IgD-negative memory B cell (primary cell): ENCODE results near the gene TERT. TPM values are rescaled to one million over a fixed set of nuclear protein-coding genes. Genes with fewer than 3 reads are reported as not detected.
"Not testable (repeated sequence)": the region's sequence is repeated elsewhere in the genome, so short reads cannot be mapped to it uniquely, and the experiment has no call there.

Experiments
- H3K27ac Mint-ChIP-seq, 3 donors: one replicate each; pipeline ENCODE4 v1.8.0; 2020 to 2022; ENCODE audit warnings: mild to moderate bottlenecking in 3 of 3, mixed read lengths in 3 of 3, moderate library complexity in 1 of 3
- H3K27me3 Mint-ChIP-seq: one replicate; pipeline ENCODE4 v1.8.0; 2021; ENCODE audit warnings: mixed read lengths
- H3K36me3 Mint-ChIP-seq: one replicate; pipeline ENCODE4 v1.8.0; 2020; ENCODE audit warnings: mild to moderate bottlenecking, mixed read lengths
- H3K4me1 Mint-ChIP-seq, 3 donors: one replicate each; pipeline ENCODE4 v1.8.0; 2020 to 2022; ENCODE audit warnings: mixed read lengths in 3 of 3, mild to moderate bottlenecking in 1 of 3
- H3K4me3 Mint-ChIP-seq, 4 donors: one replicate each; pipeline ENCODE4 v1.8.0; 2020 to 2022; ENCODE audit warnings: mild to moderate bottlenecking in 4 of 4, mixed read lengths in 4 of 4, moderate library complexity in 3 of 4
- H3K9me3 Mint-ChIP-seq, 3 donors: one replicate each; pipeline ENCODE4 v1.8.0; 2020 to 2021; ENCODE audit warnings: mixed read lengths in 3 of 3, mild to moderate bottlenecking in 1 of 3
- polyA plus RNA-seq: library from polyadenylated mRNA; unstranded; fragments of 300-500 nt; fragmentation: Illumina TruSeq; gene quantifications from one replicate; pipeline ENCODE4 v1.2.3, GENCODE V29; 2021

The TERT gene
- polyA plus RNA-seq, 1 donor from 2014 or later: not detected

DNA sequence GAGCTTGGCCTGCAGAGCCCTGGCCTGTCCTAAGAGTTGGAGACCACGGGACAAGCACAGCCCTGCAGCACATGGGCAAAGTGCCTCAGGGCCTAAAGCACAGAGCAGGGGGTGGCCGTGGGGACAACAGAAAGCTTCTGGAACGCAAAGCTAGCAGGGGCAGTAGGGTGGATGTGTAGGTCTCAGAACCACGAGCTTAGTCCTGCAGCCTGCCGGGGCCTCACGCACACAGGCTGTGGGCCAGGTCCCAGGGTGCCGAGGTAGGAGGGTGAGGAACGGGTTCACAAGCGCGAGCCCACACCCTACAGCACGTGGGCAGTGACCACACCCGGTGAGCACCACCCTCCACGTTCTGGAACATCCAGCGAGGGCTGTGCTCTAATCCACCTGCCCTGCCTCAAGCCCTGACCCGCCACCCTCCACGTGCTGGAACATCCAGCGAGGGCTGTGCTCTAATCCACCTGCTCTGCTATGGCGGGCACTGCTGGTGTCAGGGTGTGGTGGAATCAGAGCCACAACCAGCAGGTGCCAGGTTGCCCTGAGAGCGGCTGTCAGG lies 40.8 kb upstream of the TERT start:
- H3K36me3 Mint-ChIP-seq: no peaks in the 10 kb centered on the region
- H3K9me3 Mint-ChIP-seq: no peaks in the 10 kb centered on the region
- no peaks in the 10 kb centered on the region for H3K27me3 Mint-ChIP-seq
- peak overlapping the region in 1 of 4 donors; percentile 57 for H3K4me3 Mint-ChIP-seq
- peak overlapping the region; percentile 43 to 53 (median 47) for H3K27ac Mint-ChIP-seq
- H3K4me1 Mint-ChIP-seq: peaks cover 0 to 10% (median 2%) of the 10 kb centered on the region in 3 donors

DNA sequence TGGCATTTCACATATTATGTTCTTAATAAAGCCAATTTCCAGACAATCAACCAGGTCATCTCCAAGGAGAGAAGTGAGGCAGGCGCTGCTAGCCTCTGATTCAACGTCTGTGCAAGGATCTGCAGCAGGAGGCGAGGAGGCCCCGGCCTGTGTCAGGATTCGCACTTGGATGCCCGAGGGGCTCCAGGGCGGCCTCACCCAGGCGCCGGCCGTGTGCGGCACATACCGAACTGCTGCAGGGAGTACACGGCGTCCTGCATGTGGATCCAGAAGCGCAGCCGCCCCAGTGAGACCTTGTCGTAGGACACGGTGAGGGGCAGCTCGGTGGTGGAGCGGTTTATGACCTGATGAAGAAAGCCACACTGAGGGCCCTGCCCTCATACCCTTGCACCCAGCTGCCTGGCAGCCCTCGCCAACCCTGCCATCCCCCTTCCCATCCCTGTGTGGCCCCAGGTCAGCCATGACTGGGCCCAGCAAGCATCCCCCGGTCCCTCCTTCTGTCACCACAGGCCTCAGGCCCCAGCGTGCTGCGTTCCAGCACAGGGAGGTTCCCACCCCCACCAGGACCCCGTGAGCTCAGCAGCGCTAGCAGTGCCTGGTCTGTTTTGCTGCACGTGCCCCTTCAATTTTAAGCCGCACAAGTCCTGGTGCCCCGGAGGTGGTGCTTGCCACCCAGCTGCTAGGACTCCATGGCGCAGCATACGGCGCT lies 40.1 kb upstream of the TERT start:
- no peak overlapping the region for H3K27ac Mint-ChIP-seq
- no peak overlapping the region for H3K4me3 Mint-ChIP-seq
- H3K36me3 Mint-ChIP-seq: no peaks in the 10 kb centered on the region
- no peaks in the 10 kb centered on the region for H3K27me3 Mint-ChIP-seq
- peaks cover 0 to 8% (median 2%) of the 10 kb centered on the region in 3 donors for H3K4me1 Mint-ChIP-seq
- H3K9me3 Mint-ChIP-seq: no peaks in the 10 kb centered on the region

DNA sequence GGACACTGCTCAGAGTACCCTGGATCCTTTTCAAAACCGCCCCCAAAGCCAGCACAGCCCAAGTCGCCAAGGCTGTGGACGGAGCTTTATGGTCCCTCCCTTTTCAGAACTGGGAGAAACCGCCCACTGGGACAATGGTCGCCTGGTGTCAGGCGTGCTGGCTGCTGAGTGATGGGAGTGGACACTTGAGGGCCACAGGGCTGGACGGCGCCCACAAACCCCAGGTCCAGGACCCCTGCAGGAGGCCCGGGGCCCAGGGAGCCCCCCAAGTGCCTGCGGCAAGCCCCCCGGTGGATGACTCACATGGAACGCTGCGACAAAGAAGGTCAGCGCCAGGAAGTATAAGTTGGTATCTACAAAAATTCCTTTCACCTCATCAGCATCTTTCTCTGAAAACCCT lies 39.1 kb upstream of the TERT start:
- no peaks in the 10 kb centered on the region for H3K9me3 Mint-ChIP-seq
- H3K4me3 Mint-ChIP-seq: no peak overlapping the region
- peaks cover 0 to 8% (median 2%) of the 10 kb centered on the region in 3 donors for H3K4me1 Mint-ChIP-seq
- H3K27me3 Mint-ChIP-seq: no peaks in the 10 kb centered on the region
- H3K36me3 Mint-ChIP-seq: no peaks in the 10 kb centered on the region
- no peak overlapping the region for H3K27ac Mint-ChIP-seq

DNA sequence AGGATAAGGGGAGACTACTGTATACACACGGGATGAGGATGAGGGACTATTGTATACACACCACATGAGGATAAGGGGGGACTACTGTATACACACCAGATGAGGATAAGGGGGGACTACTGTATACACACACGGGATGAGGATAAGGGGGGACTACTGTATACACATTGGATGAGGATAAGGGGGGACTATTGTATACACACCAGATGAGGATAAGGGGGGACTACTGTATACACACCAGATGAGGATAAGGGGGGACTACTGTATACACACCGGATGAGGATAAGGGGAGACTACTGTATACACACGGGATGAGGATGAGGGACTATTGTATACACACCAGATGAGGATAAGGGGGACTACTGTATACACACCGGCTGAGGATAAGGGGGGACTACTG lies 38.4 kb upstream of the TERT start:
- H3K27me3 Mint-ChIP-seq, H3K4me1 Mint-ChIP-seq, H3K4me3 Mint-ChIP-seq, H3K36me3 Mint-ChIP-seq, H3K27ac Mint-ChIP-seq, H3K9me3 Mint-ChIP-seq: not testable (repeated sequence)

DNA sequence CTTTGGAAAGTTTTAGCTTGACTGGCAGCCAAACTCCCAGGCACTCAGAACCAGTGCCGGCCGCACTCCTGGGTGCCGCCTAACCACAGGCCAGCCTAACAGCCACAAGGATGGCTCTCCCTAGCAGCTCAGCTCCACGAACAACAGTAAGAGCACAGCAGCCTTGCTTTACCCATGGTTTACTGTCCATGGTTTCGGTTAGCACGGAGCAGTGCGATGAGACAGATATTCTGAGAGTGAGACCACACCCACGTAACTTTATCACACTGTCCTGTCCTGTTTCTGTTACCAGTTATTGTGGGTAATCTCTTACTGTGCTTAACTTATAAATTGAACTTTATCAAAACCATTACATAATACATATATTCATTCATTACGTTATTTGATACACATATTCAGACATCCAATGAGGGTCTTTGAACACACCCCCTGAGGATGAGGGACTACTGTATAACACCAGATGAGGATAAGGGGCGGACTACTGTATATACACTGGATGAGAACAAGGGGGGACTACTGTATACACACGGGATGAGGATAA lies 37.7 kb upstream of the TERT start:
- Mint-ChIP-seq H3K36me3 (no peaks in the 10 kb centered on the region), H3K4me3 (no peak overlapping the region), H3K27me3 (no peaks in the 10 kb centered on the region), H3K27ac (no peak overlapping the region), H3K9me3 (no peaks in the 10 kb centered on the region), H3K4me1 (peaks cover 0 to 8% (median 2%) of the 10 kb centered on the region in 3 donors)

DNA sequence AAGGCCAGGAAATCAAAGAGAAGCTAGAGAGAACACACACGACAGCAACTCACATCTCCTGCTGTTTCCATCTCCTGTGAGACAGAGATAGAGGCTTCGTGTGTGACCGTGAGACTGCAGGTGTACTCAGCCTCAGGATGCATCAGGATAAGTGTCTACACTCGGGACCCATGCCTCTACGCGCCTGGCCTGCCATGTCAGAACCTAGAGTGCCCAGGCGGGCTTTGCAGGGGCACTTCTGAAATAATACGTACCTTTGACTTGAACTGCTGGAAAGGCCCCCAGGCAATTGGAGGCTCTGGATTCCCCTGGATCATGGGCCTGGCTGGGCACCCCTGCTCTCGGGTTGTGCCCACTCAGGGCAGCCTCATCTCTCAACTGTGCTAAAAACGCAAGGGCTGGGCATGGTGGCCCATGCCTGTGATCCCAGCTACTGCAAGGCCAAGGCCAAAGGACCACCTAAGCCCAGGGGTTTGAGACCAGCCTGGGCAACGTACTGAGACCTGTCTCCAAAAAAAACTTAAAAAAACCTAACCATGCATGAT lies 37.1 kb upstream of the TERT start:
- Mint-ChIP-seq H3K36me3 (no peaks in the 10 kb centered on the region), H3K9me3 (no peaks in the 10 kb centered on the region), H3K27ac (no peak overlapping the region), H3K27me3 (no peaks in the 10 kb centered on the region), H3K4me3 (no peak overlapping the region), H3K4me1 (peaks cover 0 to 8% (median 2%) of the 10 kb centered on the region in 3 donors)

DNA sequence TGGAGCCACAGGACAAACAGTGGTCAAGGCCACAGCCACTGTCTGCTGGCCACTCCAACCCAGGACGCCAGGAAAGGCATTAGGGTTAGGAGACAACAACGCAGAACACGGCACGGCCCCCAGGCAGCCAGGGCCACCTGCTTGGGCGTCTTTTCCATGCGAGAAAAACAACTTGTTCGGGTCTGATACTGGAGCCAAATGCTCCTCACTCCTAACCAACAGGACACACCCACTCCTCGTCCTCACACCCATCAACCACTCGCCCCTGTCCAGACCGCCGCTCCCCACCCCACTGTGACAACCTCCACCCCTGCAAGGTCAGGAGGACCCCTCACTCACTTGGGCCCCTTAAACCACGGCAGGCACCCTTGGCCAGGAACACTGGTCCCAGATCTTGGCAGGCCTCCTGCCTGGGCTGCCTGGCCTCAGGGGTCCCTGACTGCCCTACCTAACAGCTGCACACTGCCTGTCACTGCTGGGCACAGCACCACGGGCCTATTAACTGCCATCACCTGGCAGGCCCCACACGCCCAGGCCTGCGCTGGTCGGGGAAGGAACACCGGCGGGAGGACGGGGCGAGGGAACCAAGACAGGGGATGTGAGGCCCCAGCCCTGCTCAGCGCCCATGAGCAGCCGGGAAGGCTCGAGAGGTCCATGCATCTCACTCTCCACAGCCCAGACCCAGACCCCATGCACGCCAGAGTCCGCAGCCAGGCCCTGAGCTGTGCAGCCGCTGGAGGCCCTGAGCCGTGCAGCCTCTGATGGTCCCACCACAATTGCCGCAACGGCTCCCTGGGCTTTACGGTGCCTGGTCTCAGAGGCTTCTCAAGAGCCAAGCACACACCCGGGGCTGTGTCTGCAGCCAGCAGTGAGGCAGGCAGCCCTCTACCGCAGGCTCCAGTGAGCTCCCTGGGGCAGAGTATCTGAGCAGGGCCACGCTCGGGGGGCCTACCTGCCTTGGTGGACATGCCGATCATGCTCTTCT lies 36.3 kb upstream of the TERT start:
- Mint-ChIP-seq H3K27me3 (no peaks in the 10 kb centered on the region), H3K27ac (peak overlapping the region in 1 of 3 donors; percentile 67), H3K9me3 (no peaks in the 10 kb centered on the region), H3K4me3 (no peak overlapping the region), H3K4me1 (peaks cover 0 to 5% (median 2%) of the 10 kb centered on the region in 3 donors), H3K36me3 (no peaks in the 10 kb centered on the region)

DNA sequence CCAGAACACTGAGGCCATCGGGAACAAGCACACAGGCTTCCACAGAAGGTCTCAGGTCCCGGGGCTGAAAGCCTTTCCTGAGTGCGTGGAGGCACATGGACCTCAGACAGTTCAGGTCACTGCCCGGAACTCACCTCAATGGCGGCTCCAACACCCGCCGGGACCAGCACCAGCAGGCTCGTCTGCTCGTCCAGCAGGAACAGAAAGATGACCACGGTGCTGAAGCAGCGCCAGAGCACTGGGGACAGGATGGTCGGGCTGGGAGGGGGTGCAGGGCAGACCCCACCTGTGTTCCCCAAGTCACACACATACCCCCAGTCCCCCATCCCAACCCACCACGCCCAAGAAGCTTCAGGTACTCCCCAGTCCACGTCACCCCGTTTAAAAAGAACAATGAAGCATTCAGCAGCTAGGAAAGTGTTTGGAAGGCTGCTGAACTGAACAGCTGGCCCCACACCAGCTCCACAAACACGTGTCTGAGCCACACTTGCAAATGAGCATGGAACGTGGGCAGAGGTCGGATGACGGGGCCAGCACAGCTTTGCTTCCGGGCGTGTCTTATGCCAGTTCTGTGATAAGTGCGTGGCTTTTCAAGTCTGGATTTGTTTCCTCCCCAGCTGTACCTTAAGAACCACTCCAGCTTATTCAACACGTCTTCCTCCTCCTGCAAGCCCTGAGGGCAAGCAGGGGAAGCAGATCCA lies 35.4 kb upstream of the TERT start:
- Mint-ChIP-seq H3K4me3 (no peak overlapping the region), H3K36me3 (no peaks in the 10 kb centered on the region), H3K9me3 (no peaks in the 10 kb centered on the region), H3K4me1 (peaks cover 0 to 2% (median 1%) of the 10 kb centered on the region in 3 donors), H3K27ac (no peak overlapping the region), H3K27me3 (no peaks in the 10 kb centered on the region)

DNA sequence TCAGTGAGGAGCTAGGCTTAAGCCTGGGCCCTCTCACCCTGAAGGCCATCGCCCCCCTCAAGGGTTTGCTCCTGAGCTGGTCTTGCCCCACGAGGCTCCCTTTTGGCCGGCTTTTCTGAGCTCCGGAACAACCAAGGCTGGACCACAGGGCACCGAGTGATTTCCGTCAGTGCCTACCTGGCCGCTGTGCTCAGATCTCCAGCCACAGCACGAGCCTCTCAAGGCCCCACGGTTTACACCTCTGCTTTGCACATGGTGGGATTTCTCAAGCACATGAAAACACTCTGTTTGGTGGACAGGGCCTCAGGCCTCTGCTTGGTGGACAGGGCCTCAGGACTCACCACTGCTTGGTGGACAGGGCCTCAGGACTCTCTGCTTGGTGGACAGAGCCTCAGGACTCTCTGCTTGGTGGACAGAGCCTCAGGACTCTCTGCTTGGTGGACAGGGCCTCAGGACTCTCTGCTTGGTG lies 34.3 kb upstream of the TERT start:
- no peak overlapping the region for H3K4me3 Mint-ChIP-seq
- no peaks in the 10 kb centered on the region for H3K36me3 Mint-ChIP-seq
- peaks cover 0 to 2% (median 1%) of the 10 kb centered on the region in 3 donors for H3K4me1 Mint-ChIP-seq
- H3K27ac Mint-ChIP-seq: no peak overlapping the region
- no peaks in the 10 kb centered on the region for H3K9me3 Mint-ChIP-seq
- H3K27me3 Mint-ChIP-seq: no peaks in the 10 kb centered on the region

DNA sequence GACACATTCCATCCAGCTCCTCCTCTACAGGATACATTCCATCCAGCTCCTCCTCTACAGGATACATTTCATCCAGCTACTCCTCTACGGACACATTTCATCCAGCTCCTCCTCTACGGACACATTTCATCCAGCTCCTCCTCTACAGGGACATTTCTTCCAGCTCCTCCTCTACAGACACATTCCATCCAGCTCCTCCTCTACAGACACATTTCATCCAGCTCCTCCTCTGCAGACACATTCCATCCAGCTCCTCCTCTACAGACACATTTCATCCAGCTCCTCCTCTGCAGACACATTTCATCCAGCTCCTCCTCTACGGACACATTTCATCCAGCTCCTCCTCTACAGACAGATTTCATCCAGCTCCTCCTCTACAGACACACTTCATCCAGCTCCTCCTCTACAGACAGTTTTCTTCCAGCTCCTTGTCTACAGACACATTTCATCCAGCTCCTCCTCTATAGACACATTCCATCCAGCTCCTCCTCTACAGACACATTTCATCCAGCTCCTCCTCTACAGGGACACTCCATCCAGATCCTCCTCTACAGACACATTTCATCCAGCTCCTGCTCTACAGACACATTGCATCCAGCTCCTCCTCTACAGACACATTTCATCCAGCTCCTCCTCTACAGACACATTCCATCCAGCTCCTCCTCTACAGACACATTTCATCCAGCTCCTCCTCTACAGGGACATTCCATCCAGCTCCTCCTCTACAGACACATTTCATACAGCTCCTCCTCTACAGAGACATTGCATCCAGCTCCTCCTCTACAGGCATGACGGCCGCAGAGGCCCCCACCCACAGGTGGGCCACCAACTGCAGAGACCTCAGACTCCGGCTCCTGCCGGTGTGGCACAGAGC lies 33.6 kb upstream of the TERT start:
- not testable (repeated sequence) for H3K27me3 Mint-ChIP-seq, H3K4me3 Mint-ChIP-seq, H3K36me3 Mint-ChIP-seq, H3K9me3 Mint-ChIP-seq, H3K4me1 Mint-ChIP-seq, H3K27ac Mint-ChIP-seq

DNA sequence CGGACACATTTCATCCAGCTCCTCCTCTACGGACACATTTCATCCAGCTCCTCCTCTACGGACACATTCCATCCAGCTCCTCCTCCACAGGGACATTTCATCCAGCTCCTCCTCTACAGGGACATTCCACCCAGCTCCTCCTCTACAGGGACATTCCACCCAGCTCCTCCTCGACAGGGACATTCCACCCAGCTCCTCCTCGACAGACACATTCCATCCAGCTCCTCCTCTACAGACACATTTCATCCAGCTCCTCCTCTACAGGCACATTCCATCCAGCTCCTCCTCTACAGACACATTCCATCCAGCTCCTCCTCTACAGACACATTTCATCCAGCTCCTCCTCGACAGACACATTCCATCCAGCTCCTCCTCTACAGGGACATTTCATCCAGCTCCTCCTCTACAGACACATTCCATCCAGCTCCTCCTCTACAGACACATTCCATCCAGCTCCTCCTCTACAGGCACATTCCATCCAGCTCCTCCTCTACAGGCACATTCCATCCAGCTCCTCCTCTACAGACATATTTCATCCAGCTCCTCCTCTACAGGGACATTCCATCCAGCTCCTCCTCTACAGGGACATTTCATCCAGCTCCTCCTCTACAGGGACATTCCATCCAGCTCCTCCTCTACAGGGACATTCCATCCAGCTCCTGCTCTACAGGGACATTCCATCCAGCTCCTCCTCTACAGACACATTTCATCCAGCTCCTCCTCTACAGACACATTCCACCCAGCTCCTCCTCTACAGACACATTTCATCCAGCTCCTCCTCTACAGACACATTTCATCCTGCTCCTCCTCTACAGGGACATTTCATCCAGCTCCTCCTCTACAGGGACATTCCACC lies 32.3 kb upstream of the TERT start:
- not testable (repeated sequence) for H3K9me3 Mint-ChIP-seq, H3K4me3 Mint-ChIP-seq, H3K4me1 Mint-ChIP-seq, H3K36me3 Mint-ChIP-seq, H3K27ac Mint-ChIP-seq, H3K27me3 Mint-ChIP-seq

DNA sequence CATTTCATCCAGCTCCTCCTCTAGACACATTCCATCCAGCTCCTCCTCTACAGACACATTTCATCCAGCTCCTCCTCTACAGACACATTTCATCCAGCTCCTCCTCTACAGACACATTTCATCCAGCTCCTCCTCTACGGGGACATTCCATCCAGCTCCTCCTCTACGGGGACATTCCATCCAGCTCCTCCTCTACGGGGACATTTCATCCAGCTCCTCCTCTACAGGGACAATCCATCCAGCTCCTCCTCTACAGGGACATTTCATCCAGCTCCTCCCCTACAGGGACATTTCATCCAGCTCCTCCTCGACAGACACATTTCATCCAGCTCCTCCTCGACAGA lies 31.6 kb upstream of the TERT start:
- H3K9me3 Mint-ChIP-seq, H3K4me1 Mint-ChIP-seq, H3K36me3 Mint-ChIP-seq, H3K27me3 Mint-ChIP-seq, H3K4me3 Mint-ChIP-seq: not testable (repeated sequence)
- H3K27ac Mint-ChIP-seq: peak overlapping the region in 1 of 3 donors; percentile 75

DNA sequence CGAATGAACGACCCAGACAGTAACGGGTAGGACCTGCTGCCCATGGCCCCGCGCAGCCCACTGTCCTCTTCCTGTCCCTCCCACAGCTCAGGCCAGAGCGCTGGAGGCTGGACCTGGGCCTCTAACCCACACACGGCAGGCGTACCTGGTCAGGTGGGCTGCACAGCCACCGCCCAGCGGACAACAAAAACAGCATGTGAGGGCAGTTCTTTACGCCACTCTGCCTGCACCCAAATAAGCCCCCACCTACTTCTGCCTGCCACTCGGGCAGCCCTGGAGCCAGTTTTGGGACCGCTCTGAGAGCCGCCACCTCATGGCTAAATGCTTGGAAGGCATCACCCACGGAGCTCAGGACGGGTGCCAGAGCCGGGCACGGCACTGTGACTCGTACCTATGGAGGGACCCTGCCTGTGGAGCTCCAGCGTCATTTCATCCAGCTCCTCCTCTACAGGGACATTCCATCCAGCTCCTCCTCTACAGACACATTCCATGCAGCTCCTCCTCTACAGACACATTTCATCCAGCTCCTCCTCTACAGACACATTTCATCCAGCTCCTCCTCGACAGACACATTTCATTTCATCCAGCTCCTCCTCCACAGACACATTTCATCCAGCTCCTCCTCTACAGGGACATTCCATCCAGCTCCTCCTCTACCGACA lies 31.1 kb upstream of the TERT start:
- peaks cover 0 to 1% (median 1%) of the 10 kb centered on the region in 3 donors for H3K4me1 Mint-ChIP-seq
- peak overlapping the region in 1 of 3 donors; percentile 75 for H3K27ac Mint-ChIP-seq
- no peaks in the 10 kb centered on the region for H3K27me3 Mint-ChIP-seq
- H3K9me3 Mint-ChIP-seq: no peaks in the 10 kb centered on the region
- H3K4me3 Mint-ChIP-seq: no peak overlapping the region
- H3K36me3 Mint-ChIP-seq: no peaks in the 10 kb centered on the region
